ENCODE measurements around the gene SLC34A1.
A peak's percentile ranks its signal among the peaks of the same experiment; 100 is the strongest.

The SLC34A1 gene

GRCh38 chr5:177349762-177350161, 34.5 kb upstream of the SLC34A1 start:
- peaks cover 10 to 36% (median 27%) of the 10 kb centered on the region in 4 experiments for H3K4me1 ChIP-seq (ENCODE audit: control extremely low read depth in 1 of 4, control insufficient read depth in 4 of 4, insufficient read depth in 4 of 4, low read length in 3 of 4)
- no peaks in the 10 kb centered on the region for H3K27me3 ChIP-seq (replicated peaks in 2 of 5; ENCODE audit: control insufficient read depth in 4 of 5, insufficient read depth in 5 of 5, low read length in 4 of 5)
- no peak overlapping the region for H3K27ac ChIP-seq (ENCODE audit: insufficient read depth in 1 of 2, low read depth in 1 of 2, low read length in 2 of 2, poor library complexity in 1 of 2, severe bottlenecking in 2 of 2)
- WGBS (ENCODE audit: insufficient coverage) = 92% methylated on average over 4 of the region's 5 CpGs
- peaks cover 0 to 26% (median 14%) of the 10 kb centered on the region in 4 experiments for H3K36me3 ChIP-seq (ENCODE audit: control insufficient read depth in 4 of 4, insufficient read depth in 4 of 4, low read length in 3 of 4)
- ChIA-PET CTCF (interaction anchor here (1.5 to 13.7 kb wide), 8 partner anchors 11 to 40 kb away, joined by 4 to 131 read pairs (median 6); no protein-coding TSS in a partner anchor), POLR2A (no interaction called here)
- no peak for DNase-seq
- H3K4me3 ChIP-seq (ENCODE audit: control insufficient read depth in 1 of 7, extremely low read depth in 1 of 7, insufficient read depth in 4 of 7, low read depth in 2 of 7, low read length in 6 of 7) = peak overlapping the region in 4 of 7 experiments; percentile 94 to 99 (median 96)
- H3K9me3 ChIP-seq (ENCODE audit: control extremely low read depth in 1 of 5, control insufficient read depth in 4 of 5, insufficient read depth in 2 of 5, low read depth in 1 of 5, low read length in 4 of 5) = no peaks in the 10 kb centered on the region

DNA sequence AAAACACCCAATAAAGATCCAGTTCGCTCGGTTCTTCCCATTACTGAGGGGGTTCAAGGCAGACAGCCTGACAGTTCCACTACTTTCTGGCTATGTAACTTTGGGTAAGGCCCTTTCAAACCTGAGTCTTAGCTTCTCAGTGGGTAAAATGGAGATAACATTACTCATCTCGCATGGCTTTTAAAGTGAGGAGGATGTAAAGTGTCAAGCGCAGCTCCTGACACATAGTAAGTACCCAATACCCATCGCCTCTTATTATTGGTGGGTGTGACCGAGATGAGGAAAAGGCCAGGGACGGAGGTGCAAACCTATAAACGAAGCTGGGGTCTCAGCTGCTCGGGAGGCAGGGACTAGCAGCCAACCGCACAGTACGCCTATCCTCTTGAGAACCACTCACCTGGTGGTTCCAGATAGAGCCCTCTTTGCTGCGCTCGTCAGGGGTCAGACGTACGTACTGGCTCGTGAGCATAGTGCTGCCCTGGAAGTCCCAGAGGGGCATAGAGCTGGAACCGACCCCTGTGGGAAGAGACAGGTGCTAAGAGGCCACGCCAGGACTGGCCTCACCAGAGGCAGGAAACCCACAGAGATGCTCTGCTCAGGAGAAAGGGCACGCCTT, 33.4 kb upstream of the SLC34A1 start:
- Histone ChIP-seq H3K4me3 (ENCODE audit: control insufficient read depth in 1 of 7, extremely low read depth in 1 of 7, insufficient read depth in 4 of 7, low read depth in 2 of 7, low read length in 6 of 7) (peak overlapping the region; percentile 85 to 99 (median 97)), H3K9me3 (ENCODE audit: control extremely low read depth in 1 of 5, control insufficient read depth in 4 of 5, insufficient read depth in 2 of 5, low read depth in 1 of 5, low read length in 4 of 5) (no peaks in the 10 kb centered on the region), H3K36me3 (ENCODE audit: control insufficient read depth in 4 of 4, insufficient read depth in 4 of 4, low read length in 3 of 4) (peaks cover 0 to 26% (median 14%) of the 10 kb centered on the region in 4 experiments), H3K27ac (ENCODE audit: insufficient read depth in 1 of 2, low read depth in 1 of 2, low read length in 2 of 2, poor library complexity in 1 of 2, severe bottlenecking in 2 of 2) (peak overlapping the region; percentile 97 to 99), H3K4me1 (ENCODE audit: control extremely low read depth in 1 of 4, control insufficient read depth in 4 of 4, insufficient read depth in 4 of 4, low read length in 3 of 4) (peaks cover 10 to 43% (median 32%) of the 10 kb centered on the region in 4 experiments), H3K27me3 (replicated peaks in 2 of 5; ENCODE audit: control insufficient read depth in 4 of 5, insufficient read depth in 5 of 5, low read length in 4 of 5) (no peaks in the 10 kb centered on the region)
- ChIA-PET CTCF (interaction anchor here (0.9 to 13.7 kb wide), 14 partner anchors 10 to 54 kb away, joined by 3 to 131 read pairs (median 6); no protein-coding TSS in a partner anchor), POLR2A (no interaction called here)
- no peak for DNase-seq
- 14% methylated on average over 16 of the region's 19 CpGs for WGBS (ENCODE audit: insufficient coverage)

DNA sequence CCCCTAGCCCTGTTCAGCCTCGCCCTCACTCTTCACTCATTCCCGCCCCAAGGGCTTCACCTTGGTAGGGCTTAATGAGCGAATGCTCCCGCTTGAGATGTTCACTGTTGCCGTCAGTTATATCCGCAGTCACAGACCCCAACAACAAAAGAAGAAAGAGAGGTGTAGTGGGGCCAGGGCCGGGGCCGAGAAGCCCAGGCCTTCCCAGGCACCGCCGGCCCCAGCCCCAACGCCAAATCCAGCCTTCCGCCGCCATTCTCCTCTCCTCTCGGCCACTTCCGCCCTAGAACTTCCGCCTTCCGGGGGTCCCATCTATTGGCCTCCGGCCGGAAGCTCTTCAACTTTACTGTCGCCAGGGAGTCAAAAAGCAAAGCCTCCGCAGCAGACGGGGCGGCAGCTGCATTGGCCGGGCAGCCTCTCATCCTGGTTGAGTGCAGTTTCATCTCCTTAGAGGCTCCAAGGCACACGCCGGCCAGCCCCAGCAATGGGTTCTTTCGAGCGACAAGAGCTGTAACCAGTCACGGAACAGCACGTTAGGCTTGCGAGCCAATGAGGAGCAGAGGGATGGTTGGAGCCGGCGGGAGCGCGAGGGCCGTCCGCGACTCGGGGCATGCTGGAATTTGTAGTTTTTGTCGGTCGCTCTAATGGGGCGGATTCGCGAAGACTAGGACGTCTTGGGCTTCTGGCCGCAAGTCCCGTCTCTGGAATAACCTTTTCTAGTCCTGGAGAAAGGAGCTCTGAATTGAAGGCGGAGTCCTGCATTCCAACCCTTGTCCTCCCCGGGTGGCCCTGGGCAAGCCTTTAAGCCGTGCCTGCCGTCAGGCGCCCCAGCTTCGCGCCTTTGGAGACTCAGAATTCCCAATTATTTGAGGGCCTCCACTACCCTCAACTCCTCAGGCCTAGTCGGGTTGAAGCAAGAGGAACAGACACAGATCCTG, 32.6 kb upstream of the SLC34A1 start, which contains the start of gene LMAN2:
TSS of gene LMAN2 (minus strand) at position 277 of the 938 bp plus-strand sequence. CDS start at position 256, 21 bp downstream.
- Histone ChIP-seq H3K4me3 (ENCODE audit: control insufficient read depth in 1 of 7, extremely low read depth in 1 of 7, insufficient read depth in 4 of 7, low read depth in 2 of 7, low read length in 6 of 7) (peak within 1 kb of the TSS; percentile 85 to 99 (median 97)), H3K4me1 (ENCODE audit: control extremely low read depth in 1 of 4, control insufficient read depth in 4 of 4, insufficient read depth in 4 of 4, low read length in 3 of 4) (peaks cover 10 to 51% (median 40%) of the 10 kb centered on the region in 4 experiments), H3K27me3 (replicated peaks in 2 of 5; ENCODE audit: control insufficient read depth in 4 of 5, insufficient read depth in 5 of 5, low read length in 4 of 5) (no peaks in the 10 kb centered on the region), H3K36me3 (ENCODE audit: control insufficient read depth in 4 of 4, insufficient read depth in 4 of 4, low read length in 3 of 4) (peaks cover 0 to 18% (median 12%) of the 10 kb centered on the region in 4 experiments), H3K9me3 (ENCODE audit: control extremely low read depth in 1 of 5, control insufficient read depth in 4 of 5, insufficient read depth in 2 of 5, low read depth in 1 of 5, low read length in 4 of 5) (no peaks in the 10 kb centered on the region), H3K27ac (ENCODE audit: insufficient read depth in 1 of 2, low read depth in 1 of 2, low read length in 2 of 2, poor library complexity in 1 of 2, severe bottlenecking in 2 of 2) (peak within 1 kb of the TSS; percentile 97 to 99)
- CTCF ChIA-PET = interaction anchor here (0.9 to 13.7 kb wide), 14 partner anchors 10 to 75 kb away, joined by 3 to 131 read pairs (median 6); partner anchors contain the start of gene GRK6
- 9% methylated on average over 51 of the region's 55 CpGs for WGBS (ENCODE audit: insufficient coverage)
- peak; percentile 95 to 98 (median 97) for DNase-seq
- POLR2A ChIA-PET = interaction anchor here (1.3 kb wide), 1 partner anchor 10 kb away, joined by 9 read pairs; no protein-coding TSS in a partner anchor

DNA sequence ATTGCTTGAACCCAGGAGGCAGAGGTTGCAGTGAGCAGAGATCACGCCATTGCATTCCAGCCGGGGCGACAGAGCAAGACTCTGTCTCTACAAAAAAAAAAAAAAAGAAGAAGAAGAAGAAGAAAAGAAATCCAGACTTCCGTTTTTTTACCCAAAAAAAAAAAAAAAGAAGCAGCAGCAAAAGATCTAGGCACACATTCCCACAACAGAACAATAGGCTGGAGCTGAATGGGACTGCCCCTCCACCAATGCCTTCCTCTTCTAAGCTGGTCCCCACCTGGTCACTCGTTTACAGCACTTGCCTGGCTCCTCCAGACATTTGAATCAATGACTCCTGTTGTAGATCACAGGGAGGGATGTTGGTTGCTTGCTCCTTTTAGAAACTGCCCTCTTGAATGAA, 31.1 kb upstream of the SLC34A1 start:
- Histone ChIP-seq H3K36me3 (ENCODE audit: control insufficient read depth in 4 of 4, insufficient read depth in 4 of 4, low read length in 3 of 4) (peaks cover 0 to 10% (median 5%) of the 10 kb centered on the region in 4 experiments), H3K4me3 (ENCODE audit: control insufficient read depth in 1 of 7, extremely low read depth in 1 of 7, insufficient read depth in 4 of 7, low read depth in 2 of 7, low read length in 6 of 7) (peak overlapping the region in 1 of 7 experiments; percentile 4), H3K27me3 (replicated peaks in 2 of 5; ENCODE audit: control insufficient read depth in 4 of 5, insufficient read depth in 5 of 5, low read length in 4 of 5) (no peaks in the 10 kb centered on the region), H3K9me3 (ENCODE audit: control extremely low read depth in 1 of 5, control insufficient read depth in 4 of 5, insufficient read depth in 2 of 5, low read depth in 1 of 5, low read length in 4 of 5) (no peaks in the 10 kb centered on the region), H3K4me1 (ENCODE audit: control extremely low read depth in 1 of 4, control insufficient read depth in 4 of 4, insufficient read depth in 4 of 4, low read length in 3 of 4) (peaks cover 18 to 65% (median 53%) of the 10 kb centered on the region in 4 experiments), H3K27ac (ENCODE audit: insufficient read depth in 1 of 2, low read depth in 1 of 2, low read length in 2 of 2, poor library complexity in 1 of 2, severe bottlenecking in 2 of 2) (no peak overlapping the region)
- ChIA-PET POLR2A (no interaction called here), CTCF (interaction anchor here (0.7 to 13.7 kb wide), 8 partner anchors 8 to 74 kb away, joined by 3 to 131 read pairs (median 8); partner anchors contain the start of gene GRK6)
- WGBS (ENCODE audit: insufficient coverage) = no CpG with 5 or more reads among the region's 5 CpGs
- peak in 1 of 3 donors; percentile 24 for DNase-seq

DNA sequence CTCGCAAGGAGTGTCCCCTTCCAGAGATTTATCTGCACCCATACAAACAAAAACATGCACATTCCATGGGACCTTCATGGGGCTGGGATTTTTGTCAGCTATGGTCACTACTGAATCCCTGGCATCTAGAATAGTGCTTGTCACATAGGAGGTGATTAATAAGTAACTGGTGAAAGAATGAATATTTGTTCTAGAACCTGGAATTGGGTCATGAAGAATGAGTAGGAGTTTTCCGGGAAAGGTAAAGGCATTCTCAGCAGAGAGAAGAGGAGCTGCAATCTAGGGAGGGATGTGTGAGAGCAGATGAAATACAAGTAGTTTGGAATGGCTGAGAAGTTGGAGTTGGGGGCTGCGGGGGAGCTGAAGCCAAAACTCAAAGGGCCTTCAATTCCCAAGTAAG, 30.0 kb upstream of the SLC34A1 start:
- 100% methylated on average over 2 of the region's 3 CpGs for WGBS (ENCODE audit: insufficient coverage)
- no peak overlapping the region for H3K4me3 ChIP-seq (ENCODE audit: control insufficient read depth in 1 of 7, extremely low read depth in 1 of 7, insufficient read depth in 4 of 7, low read depth in 2 of 7, low read length in 6 of 7)
- POLR2A ChIA-PET = no interaction called here
- H3K36me3 ChIP-seq (ENCODE audit: control insufficient read depth in 4 of 4, insufficient read depth in 4 of 4, low read length in 3 of 4) = peaks cover 0 to 6% (median 2%) of the 10 kb centered on the region in 4 experiments
- H3K27me3 ChIP-seq (replicated peaks in 2 of 5; ENCODE audit: control insufficient read depth in 4 of 5, insufficient read depth in 5 of 5, low read length in 4 of 5) = no peaks in the 10 kb centered on the region
- H3K4me1 ChIP-seq (ENCODE audit: control extremely low read depth in 1 of 4, control insufficient read depth in 4 of 4, insufficient read depth in 4 of 4, low read length in 3 of 4) = peaks cover 18 to 74% (median 62%) of the 10 kb centered on the region in 4 experiments
- H3K9me3 ChIP-seq (ENCODE audit: control extremely low read depth in 1 of 5, control insufficient read depth in 4 of 5, insufficient read depth in 2 of 5, low read depth in 1 of 5, low read length in 4 of 5) = no peaks in the 10 kb centered on the region
- CTCF ChIA-PET = interaction anchor here (1.3 to 13.7 kb wide), 6 partner anchors 8 to 50 kb away, joined by 3 to 131 read pairs (median 8); no protein-coding TSS in a partner anchor
- no peak for DNase-seq
- H3K27ac ChIP-seq (ENCODE audit: insufficient read depth in 1 of 2, low read depth in 1 of 2, low read length in 2 of 2, poor library complexity in 1 of 2, severe bottlenecking in 2 of 2) = no peak overlapping the region

DNA sequence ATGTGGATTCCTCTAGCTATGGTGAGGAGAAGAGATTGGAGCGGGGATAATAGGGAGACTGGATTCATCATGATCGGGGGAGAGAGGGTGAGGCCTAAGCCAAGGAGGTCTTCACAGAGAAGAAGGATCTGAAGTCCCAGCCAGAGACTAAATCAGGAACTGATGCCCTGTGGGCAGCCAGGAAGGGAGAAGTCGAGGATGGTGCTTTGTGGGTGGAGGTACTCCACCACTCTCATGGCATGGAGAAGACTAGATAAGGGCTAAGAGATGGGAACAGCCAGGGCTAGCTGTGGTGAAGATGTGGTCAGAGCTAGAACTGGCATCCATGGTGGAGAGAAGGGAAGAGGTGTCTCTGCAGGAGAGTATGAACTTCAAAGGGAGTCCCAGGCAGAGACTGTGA, 29.5 kb upstream of the SLC34A1 start:
- H3K27me3 ChIP-seq (replicated peaks in 2 of 5; ENCODE audit: control insufficient read depth in 4 of 5, insufficient read depth in 5 of 5, low read length in 4 of 5) = no peaks in the 10 kb centered on the region
- CTCF ChIA-PET = interaction anchor here (0.7 to 13.7 kb wide), 8 partner anchors 9 to 49 kb away, joined by 3 to 131 read pairs (median 6); partner anchors contain the start of gene SLC34A1
- WGBS (ENCODE audit: insufficient coverage) = 71% methylated on average over 3 of the region's 3 CpGs
- no peaks in the 10 kb centered on the region for H3K9me3 ChIP-seq (ENCODE audit: control extremely low read depth in 1 of 5, control insufficient read depth in 4 of 5, insufficient read depth in 2 of 5, low read depth in 1 of 5, low read length in 4 of 5)
- POLR2A ChIA-PET = no interaction called here
- DNase-seq = no peak
- peaks cover 0 to 5% (median 2%) of the 10 kb centered on the region in 4 experiments for H3K36me3 ChIP-seq (ENCODE audit: control insufficient read depth in 4 of 4, insufficient read depth in 4 of 4, low read length in 3 of 4)
- no peak overlapping the region for H3K4me3 ChIP-seq (ENCODE audit: control insufficient read depth in 1 of 7, extremely low read depth in 1 of 7, insufficient read depth in 4 of 7, low read depth in 2 of 7, low read length in 6 of 7)
- peaks cover 18 to 75% (median 65%) of the 10 kb centered on the region in 4 experiments for H3K4me1 ChIP-seq (ENCODE audit: control extremely low read depth in 1 of 4, control insufficient read depth in 4 of 4, insufficient read depth in 4 of 4, low read length in 3 of 4)
- H3K27ac ChIP-seq (ENCODE audit: insufficient read depth in 1 of 2, low read depth in 1 of 2, low read length in 2 of 2, poor library complexity in 1 of 2, severe bottlenecking in 2 of 2) = no peak overlapping the region
